ENCODE measurements around the gene CSNK1G3.

CSNK1G3 gene

DNA sequence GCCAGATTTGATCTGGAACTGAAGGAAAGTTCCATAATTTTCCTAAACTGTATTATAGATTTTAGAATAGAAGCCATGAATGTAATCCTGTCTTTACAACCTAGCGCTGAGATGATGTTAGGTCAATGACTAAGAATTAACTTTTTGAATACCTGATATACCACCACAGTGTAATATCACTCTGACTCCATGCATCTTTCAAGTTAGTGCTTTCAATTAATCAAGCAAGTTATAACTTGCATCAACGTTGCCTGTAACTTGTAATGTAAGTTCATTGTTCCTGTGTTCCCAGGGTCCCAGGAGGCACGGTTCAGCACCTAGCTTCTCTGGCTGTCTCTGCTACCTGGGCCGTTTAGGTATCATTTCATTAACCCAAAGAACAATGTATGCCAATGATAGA lies 139.3 kb downstream of the CSNK1G3 start:
- no peak for DNase-seq

DNA sequence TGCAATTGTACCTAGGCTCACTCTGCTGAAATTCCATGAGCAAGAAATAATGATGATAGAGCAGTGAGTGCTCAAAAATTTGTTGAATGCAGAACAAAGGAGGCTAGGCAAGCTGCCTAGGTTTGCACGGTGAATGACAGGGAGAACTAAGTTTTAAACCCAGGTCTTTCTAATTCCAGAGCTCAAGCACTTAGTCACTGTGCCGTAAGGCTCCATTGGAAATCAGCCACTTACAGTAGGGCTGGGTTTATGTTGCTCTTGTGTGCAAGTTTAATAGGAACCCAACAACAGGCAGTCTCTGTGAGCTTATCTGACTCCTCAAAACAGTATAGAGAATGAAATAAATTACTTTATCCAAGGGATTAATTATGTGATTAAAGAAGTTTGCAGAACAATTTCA lies 147.0 kb downstream of the CSNK1G3 start:
- DNase-seq, result no peak

DNA sequence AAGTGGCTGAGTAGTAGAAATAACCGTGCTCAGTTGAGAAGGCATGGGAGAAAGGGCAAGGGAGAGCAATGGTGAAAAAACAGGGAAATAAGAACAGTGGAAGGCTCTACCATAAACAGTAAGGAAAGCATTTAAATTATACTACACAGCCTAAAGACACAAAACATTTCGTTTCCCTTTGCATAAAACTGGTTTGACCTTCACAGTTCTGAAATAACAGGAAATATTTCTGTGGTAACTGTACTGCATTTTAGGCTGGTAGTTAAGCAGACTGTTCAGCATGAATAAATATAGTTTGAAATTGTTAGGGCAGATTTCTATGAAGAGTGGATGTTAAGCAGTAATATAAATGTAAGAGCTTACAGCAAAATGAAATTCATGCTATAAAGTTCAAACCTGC lies 147.5 kb downstream of the CSNK1G3 start:
- DNase-seq, result no peak

DNA sequence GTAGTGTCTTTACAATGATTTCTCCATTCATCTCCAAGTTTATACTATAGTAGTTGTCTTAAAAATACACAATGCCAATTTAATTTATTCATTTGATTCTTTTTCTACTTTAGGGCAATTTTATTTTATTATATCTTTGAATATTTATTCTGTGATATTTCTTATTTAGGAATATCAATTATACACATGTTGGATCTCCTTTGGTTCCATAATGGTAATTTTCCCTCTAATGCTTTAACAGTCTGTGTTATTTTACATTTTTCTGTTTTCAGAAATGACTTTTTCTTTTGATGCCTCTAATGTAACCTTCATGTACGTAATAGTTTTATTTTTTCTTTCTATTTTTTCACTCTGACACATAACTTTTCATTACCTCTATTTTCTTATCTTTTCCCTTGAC lies 153.0 kb downstream of the CSNK1G3 start:
- no peak for DNase-seq

DNA sequence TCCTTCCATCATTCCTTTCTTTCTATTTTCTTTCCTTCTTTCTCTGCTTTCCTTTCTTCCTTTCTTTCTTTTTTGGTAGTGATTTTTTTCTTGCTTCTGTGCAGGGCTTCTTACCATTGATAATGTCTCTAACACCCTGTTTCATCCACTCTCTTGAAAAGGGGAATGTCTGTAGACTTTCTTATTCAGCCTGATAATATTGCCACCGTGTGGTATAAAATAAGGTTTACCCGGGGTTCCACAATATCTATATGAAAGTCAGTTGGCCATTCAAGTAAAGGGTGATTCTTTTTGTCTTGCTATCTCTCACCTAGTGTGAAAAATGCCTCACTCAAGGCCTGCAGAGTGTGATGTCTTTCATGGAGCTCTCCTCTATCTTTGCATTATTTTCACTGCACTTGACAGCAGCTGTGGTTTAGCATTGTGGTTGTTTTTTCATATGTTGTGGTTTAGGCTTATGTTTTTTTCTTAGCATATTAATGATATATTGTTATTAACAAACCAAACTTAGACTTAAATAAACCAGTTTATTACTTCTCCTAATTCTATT lies 153.9 kb downstream of the CSNK1G3 start:
- DNase-seq, result no peak

All from 8988T (cell line).